ENCODE results near the gene ACOX3. TPM values are rescaled to one million over a fixed set of nuclear protein-coding genes. Genes with fewer than 3 reads are reported as not detected.

ACOX3 gene
- total RNA-seq, 1 donor from 2014 or later = 51.6 TPM

GRCh38 chr4:8377103-8378075 lies 63.1 kb downstream of the ACOX3 start:
- no peaks in the 10 kb centered on the region for H3K4me1 Mint-ChIP-seq (ENCODE audit: low read depth)
- no peak overlapping the region for H3K4me3 Mint-ChIP-seq (ENCODE audit: unreplicated experiment)
- H3K36me3 Mint-ChIP-seq (ENCODE audit: low read depth) = peaks cover 11% of the 10 kb centered on the region
- DNase-seq (ENCODE audit: low spot score) = peak; percentile 77
- TF ChIP-seq CTCF (IDR thresholded peaks at IDR 0.05) = no peak
- H3K9me3 Mint-ChIP-seq (ENCODE audit: low read depth) = no peaks in the 10 kb centered on the region
- no peak overlapping the region for H3K27ac Mint-ChIP-seq (ENCODE audit: unreplicated experiment)
- H3K27me3 Mint-ChIP-seq (ENCODE audit: low read depth) = no peaks in the 10 kb centered on the region

- Mint-ChIP-seq H3K27ac (ENCODE audit: unreplicated experiment) (no peak overlapping the region), H3K9me3 (ENCODE audit: low read depth) (no peaks in the 10 kb centered on the region), H3K4me1 (ENCODE audit: low read depth) (no peaks in the 10 kb centered on the region), H3K36me3 (ENCODE audit: low read depth) (peaks cover 11% of the 10 kb centered on the region), H3K4me3 (ENCODE audit: unreplicated experiment) (no peak overlapping the region), H3K27me3 (ENCODE audit: low read depth) (no peaks in the 10 kb centered on the region)
- DNase-seq (ENCODE audit: low spot score) = peak; percentile 91
- TF ChIP-seq CTCF (IDR thresholded peaks at IDR 0.05) = no peak
These were observed 64.0 kb downstream of the ACOX3 start for GRCh38 chr4:8376361-8377102.

- Mint-ChIP-seq H3K27me3 (ENCODE audit: low read depth) (no peaks in the 10 kb centered on the region), H3K4me1 (ENCODE audit: low read depth) (no peaks in the 10 kb centered on the region), H3K36me3 (ENCODE audit: low read depth) (peaks cover 7% of the 10 kb centered on the region), H3K4me3 (ENCODE audit: unreplicated experiment) (no peak overlapping the region), H3K9me3 (ENCODE audit: low read depth) (no peaks in the 10 kb centered on the region), H3K27ac (ENCODE audit: unreplicated experiment) (no peak overlapping the region)
- peak; percentile 91 for DNase-seq (ENCODE audit: low spot score)
- TF ChIP-seq CTCF (IDR thresholded peaks at IDR 0.05) = no peak
These were observed 65.5 kb downstream of the ACOX3 start for GRCh38 chr4:8374851-8375649.

- Mint-ChIP-seq H3K4me3 (ENCODE audit: unreplicated experiment) (no peak overlapping the region), H3K27me3 (ENCODE audit: low read depth) (no peaks in the 10 kb centered on the region), H3K36me3 (ENCODE audit: low read depth) (peaks cover 7% of the 10 kb centered on the region), H3K4me1 (ENCODE audit: low read depth) (no peaks in the 10 kb centered on the region), H3K9me3 (ENCODE audit: low read depth) (no peaks in the 10 kb centered on the region), H3K27ac (ENCODE audit: unreplicated experiment) (no peak overlapping the region)
- peak; percentile 76 for DNase-seq (ENCODE audit: low spot score)
- TF ChIP-seq CTCF (IDR thresholded peaks at IDR 0.05) = no peak
These were observed 66.5 kb downstream of the ACOX3 start for GRCh38 chr4:8373973-8374545.

All from chondrocyte (in vitro differentiated cells).